HK-2 (cell line): Measurements from ENCODE around the gene PAF1.
"Not testable (repeated sequence)": the region's sequence is repeated elsewhere in the genome, so short reads cannot be mapped to it uniquely, and the experiment has no call there.

Experiments used
- DNase-seq: peaks from one replicate; pipeline ENCODE4 v3.0.0-alpha.2; 2018; ENCODE audit not compliant: unreplicated experiment

The PAF1 gene

DNA sequence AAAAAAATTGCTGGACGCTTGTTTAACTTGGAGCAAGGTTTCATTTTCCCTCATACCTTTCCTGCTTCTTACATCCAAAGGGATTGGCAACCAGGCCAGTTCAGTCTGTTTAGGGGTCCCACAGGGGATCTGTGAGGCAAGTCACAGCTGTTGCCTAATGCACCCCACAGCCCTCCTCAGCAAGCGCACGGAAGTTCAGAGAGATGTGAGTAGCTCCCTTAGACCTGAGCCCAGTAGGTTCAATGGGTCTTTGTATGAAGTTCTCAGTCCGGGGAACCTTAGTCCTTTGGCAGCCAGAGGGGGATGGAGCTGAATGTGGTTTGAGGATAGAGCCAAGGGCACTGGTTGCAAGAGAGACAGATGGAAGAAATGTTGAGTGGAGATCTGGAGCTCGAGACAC lies 35.7 kb downstream of the PAF1 start:
- no peak for DNase-seq

DNA sequence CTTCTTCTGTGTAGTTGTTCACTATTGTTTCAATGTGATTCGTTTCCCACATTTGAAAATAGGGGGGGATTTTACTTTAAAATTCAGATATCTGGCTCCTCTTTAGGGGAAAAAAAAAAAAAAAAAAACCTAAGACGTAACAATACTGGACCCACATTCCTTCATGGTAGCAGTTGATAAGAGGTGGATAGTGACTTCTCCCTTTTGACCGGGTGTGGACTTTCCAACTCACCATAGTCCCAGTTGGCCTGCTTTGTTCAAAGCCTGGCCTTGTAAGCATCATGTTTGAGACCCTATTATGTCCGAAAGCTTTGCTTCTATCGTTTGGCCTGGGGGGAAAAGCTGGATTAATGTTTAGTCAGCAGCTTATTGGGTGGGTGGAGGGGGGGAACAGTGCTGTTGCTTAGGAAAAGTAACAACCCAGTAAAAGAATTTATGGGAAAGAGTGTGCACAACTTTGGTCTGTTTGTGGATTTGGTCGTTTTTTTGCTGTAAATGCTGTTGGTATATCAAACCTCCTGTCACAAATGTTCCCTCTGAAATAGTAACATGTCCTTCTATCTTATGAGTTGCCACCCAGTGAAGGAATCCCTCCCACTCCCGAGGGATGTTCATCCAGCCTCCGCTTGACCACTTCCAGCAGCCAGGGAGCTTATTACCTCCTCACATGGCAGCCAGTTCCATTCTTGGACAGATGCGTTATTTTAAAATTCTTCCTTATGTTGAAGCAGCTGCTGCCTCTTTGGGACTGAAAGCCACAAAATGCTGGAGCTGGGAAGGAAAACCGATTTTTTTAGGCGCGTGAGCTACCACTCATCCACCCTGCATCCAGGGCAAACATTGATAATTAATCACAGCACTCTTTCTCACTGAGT lies 38.3 kb downstream of the PAF1 start:
- no peak for DNase-seq

DNA sequence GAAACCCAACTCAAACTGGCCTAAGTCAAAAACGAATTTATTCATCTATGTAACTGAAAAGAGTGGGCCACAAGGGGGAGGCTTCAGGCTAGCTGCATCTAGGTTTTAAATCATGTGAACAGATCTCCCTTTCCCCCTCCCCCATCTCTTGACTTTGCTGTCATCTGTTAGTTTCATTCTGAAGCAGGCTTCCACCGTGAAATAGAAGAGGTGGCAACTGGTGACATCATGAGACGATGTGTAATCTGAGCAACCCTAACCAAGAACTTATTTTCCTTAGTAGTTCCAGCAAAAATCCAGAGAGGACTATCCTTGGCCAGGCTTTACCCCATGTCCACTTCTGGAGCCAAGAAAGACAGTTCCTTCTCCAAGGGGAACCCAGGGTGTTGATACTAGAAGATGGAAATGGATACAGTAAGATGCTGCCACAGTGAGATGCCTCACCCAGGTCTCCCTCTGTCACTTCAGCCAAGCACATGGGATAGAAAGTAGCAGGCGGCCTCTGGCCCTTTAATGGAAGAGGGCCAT lies 39.3 kb downstream of the PAF1 start:
- DNase-seq: no peak

DNA sequence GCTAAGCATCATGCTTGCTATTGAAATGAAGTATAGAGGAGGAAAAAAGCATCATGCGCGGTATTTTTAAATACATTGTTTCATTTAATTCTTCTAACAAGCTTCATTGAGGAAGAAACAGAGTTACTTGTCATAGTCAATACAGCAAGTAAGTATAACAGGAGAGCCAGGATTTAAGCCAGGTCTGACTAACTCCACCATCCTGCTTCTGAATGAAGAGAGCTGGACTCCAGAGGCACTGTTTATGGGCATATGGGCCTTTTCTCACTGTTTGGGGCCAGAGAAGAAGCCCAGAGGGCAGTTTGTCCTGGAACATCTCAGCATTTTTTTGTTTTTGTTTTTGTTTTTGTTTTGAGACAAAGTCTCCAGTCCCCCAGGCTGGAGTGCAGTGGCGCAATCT lies 40.8 kb downstream of the PAF1 start:
- DNase-seq: no peak

DNA sequence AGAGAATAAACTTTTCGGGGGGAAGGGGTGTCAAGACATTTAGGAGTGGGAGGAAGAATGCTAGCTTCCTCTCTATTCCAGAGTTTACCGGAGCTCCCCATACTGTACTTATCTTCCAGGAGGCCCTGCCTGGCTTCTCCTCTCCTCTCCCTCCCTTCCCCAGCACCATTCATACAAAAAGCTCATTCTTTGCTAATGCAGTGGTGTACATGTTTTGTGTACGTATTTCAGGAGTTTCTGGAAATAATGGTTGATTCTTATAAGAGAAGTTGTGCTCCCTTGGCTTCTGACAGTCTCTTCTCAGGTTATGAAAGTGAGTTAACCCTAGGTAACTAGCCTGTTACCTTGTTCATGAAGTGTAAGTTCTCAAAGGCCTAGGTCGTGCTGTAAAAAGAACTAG lies 41.6 kb downstream of the PAF1 start:
- DNase-seq: no peak

DNA sequence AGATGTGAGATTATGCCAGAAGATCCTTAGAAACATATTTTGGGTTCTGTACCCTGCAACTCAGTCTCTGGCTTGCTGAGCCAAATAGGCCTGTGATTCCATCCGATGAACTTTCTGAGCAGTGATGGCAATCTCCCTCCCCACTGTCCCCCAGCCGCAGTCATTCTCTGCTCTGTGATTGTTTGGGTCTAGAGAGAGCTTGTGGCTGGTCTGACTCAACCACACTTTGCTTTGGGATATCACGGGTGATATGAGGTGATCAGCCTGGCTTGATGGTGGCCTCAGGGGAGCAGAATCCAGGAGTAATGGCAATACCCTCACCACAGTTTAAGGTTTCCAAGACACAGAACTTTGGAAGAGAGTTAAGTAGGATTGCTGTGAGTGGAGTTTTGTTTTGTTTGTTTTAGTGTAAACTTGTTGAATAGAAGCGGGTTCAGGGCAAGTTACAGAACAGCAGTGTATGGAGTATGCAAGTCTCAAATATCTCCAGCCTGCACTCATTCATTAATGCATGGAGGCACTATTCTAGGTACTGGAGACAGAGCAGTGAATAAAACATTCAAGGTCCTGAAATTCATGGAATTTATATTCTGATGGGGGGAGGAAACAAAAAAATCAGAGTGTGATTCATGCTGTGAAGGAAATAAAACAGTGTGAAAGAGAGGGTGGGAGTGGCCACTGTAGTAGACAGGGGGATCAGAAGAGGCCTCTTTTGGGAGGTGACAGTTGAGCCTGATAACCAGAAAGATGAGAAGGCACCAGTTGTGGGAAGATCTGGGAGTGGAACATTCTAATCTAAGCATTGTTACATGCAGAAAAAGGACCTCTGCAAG lies 43.4 kb downstream of the PAF1 start:
- no peak for DNase-seq

DNA sequence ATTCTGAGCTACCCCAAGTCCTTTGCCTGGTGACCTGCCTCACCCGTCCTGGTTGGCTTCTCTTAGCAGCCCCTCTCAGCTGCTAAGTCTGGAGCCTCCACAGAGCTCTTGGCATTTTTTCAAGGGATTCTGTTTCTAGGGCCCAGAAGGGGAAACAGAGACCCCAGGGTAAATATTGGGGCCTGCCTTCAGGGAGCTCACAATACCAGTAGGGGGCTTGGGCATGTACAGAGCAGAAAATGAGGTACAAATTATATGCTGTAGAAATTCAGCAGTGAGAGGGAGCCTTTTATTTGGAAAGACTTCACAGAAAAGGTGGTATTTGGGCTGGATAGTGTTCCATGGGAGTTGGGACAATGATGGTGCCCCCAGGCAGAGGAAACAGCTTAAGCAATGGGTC lies 45.0 kb downstream of the PAF1 start:
- DNase-seq: no peak

DNA sequence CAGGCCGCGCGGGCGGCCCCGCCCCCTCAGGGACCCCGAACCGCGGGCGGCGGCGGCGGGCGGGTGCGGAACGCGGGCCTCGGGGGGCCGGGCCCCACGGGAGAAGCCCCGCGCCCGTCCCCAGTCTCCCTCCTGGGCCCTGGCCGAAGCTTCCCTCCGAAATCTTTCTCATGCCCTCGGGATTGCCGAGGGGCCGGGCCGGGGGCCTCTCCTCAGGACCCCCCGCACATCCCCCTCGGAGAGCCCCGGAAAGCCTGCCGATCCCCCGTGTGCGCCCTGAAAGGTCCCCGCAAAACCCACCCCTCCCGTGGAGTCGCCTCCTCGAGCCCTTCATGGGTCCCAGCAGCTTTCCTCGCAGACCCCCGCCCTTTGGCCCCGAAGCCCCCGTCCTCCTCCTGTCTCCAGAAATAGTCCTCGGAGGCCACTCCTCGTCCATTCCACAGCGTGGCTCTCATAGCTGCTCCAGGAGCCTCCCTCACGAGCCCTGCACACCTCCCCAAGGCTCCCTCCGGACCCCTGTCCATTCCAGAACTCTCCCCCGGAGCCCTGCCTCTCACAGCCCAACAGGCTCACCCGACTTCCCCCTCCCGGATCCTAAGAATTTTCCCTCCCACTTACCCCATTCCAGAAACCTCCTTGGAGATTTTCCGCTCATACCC lies 48.1 kb downstream of the PAF1 start:
- no peak for DNase-seq

DNA sequence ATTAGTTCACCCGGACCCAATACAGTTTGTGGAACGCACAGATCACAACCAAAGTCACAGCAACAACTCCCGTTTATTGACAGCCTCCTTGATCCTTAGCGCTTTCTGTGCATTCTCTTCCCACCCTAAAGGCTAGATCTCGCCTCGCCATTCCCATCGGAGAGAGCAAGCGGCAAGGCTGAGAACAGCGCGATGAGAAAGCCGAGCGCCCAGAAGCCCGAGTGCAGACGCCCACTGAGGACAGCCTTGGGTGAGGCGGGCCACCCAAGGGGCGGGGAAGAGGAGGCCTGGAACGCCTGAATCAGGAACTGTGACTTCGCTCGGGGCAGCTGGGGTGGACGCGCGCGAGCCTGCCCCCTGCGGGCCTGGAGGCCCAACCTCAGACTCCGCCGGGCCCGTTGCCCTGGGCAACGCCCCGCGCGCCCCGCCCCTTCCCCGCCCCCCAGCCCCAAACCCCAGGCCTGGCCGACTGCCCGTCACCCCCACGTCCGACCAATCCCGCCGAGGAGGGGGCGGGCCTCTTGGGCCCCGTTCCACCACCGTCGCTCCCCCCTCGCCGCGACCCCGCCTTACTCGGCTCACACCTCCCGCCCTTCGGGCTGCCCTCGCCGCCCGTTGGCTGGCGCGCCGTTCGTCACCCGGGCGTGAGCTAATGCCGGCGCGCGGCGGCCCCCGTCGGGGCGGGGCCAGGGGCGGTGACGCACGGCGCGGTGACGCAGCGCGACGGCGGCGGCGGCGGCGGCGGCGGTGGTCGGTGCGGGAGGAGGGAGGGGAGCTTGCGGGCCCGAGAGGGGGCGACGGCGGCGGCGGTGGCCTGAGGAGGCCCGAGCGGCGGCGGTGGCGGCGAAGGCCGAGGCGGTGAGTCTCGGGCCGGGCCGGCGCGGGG lies 48.9 kb downstream of the PAF1 start, which contains the start of gene SAMD4B:
Gene SAMD4B, plus strand, starts transcription at position 703 of the 886 bp plus-strand sequence. CDS start 14,473 bp downstream, outside the sequence.
- peak; percentile 99 for DNase-seq

DNA sequence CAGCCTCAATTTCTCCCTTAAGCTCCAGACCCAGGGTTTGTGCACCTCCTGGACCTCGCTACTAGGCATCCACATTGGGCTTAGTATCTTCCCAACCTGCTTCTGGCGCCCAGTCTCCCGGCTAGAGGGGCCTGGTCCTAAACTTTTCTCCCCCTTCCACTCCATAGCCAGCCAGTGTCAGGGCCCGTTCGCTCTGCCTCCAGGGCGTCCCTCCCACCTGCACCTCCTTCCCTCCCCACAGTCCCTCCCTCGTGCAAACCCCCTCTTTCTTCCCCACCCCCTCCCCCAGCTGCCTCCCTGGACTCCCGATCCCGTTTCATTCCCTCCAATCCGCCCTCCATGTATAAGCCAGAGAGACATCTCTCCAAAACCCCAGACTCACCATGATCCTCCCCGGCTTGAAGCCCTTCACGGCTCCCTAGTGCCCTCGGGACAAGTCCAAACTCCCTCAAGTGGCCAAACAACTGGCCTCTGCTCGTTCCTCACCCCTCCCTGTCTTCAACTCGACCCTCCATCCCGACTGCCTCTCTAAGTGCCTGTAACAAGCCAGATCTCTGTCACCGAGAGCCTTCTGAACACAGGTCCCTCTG lies 49.7 kb downstream of the PAF1 start:
- DNase-seq: no peak

DNA sequence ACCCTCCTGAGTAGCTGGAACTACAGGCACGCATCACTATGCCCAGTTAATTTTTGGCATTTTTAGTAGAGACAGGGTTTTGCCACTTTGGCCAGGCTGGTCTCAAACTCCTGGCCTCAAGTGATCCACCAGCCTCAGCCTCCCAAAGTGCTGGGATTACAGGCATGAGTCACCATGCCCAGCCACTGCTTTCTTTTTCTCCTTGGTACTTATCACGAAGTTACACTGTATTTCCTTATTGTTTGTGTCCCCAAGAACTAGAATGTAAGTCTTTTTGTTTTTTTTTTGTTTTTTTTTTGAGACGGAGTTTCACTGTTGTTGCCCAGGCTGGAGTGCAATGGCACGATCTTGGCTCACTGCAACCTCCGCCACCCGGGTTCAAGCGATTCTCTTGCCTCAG lies 50.8 kb downstream of the PAF1 start:
- not testable (repeated sequence) for DNase-seq

DNA sequence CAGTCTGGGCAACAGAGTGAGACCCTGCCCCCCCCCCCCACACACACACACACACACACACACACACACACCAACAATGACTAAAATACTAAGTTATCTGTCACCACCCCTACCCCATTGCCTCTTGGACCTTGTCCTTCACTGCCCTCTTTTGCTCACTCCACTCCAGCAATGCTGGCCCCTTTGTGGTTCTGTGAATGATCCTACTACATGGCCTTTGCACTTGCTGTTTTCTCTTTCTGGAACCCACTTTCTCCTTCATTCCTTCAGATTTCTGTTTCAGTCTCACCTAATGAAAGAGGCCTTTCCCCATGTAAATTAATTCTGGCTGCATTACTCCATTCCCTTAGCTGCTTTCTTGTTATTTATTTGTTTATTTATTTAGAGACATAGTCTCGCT lies 51.2 kb downstream of the PAF1 start:
- DNase-seq: no peak

DNA sequence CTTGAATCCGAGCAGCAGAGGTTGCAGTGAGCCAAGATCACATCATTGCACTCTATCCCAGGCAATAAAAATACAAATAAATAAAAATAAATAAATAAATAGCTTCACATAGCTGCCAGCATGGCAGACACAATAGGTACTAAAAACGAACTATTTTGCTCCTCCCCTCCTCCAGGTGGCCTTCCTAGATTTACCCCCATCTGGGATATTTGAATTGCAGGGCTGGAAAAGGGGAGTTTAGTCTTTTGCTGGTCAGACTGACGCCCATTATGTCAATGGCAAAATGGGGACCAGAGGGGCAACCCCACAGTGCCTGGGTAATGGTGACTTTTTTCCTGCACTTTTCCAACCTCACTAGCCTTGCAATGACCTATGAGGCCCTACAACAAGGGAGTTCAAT lies 54.4 kb downstream of the PAF1 start:
- DNase-seq: no peak
